ENCODE results near the gene PDE7B.
"Not testable (repeated sequence)": the region's sequence is repeated elsewhere in the genome, so short reads cannot be mapped to it uniquely, and the experiment has no call there.

Gene PDE7B

DNA sequence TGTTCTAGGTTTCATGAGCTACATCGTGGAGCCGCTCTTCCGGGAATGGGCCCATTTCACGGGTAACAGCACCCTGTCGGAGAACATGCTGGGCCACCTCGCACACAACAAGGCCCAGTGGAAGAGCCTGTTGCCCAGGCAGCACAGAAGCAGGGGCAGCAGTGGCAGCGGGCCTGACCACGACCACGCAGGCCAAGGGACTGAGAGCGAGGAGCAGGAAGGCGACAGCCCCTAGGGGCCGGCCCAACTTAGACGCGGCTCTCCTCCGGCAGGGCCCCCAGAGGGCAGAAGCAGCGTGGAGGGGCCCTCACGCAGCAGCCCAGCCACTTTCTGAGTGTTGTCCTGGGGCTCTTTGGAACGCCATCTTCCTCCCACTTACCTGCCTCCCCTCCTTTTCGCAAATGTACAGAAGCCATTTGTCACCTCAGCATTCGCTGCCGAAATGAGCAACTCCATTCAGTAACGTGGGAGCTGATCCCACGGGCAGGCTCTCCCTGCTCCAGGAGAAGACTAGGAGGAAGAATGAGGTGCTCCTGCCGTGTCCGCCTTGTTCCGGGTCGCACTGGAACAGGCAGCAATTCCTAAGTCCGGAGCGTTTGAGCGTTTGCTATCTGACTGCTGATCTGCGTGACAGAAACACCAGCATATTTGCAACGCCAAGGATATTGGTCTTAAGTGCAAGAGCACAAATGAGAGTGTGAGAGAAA lies 340.3 kb downstream of the PDE7B start:
- H3K4me1 Mint-ChIP-seq = no peaks in the 10 kb centered on the region
- no peaks in the 10 kb centered on the region for H3K36me3 Mint-ChIP-seq
- H3K4me3 Mint-ChIP-seq = no peak overlapping the region
- no peaks in the 10 kb centered on the region for H3K9me3 Mint-ChIP-seq
- H3K27ac Mint-ChIP-seq = no peak overlapping the region
- CTCF ChIA-PET = no interaction called here
- no peak for DNase-seq
- no peaks in the 10 kb centered on the region for H3K27me3 Mint-ChIP-seq

- CTCF ChIA-PET = no interaction called here
- DNase-seq = no peak
- no peak overlapping the region for H3K4me3 Mint-ChIP-seq
- H3K27me3 Mint-ChIP-seq = no peaks in the 10 kb centered on the region
- H3K36me3 Mint-ChIP-seq = no peaks in the 10 kb centered on the region
- no peaks in the 10 kb centered on the region for H3K4me1 Mint-ChIP-seq
- H3K9me3 Mint-ChIP-seq = no peaks in the 10 kb centered on the region
- no peak overlapping the region for H3K27ac Mint-ChIP-seq
Observed at GRCh38 chr6:136192902-136193301, 341.4 kb downstream of the PDE7B start.

DNA sequence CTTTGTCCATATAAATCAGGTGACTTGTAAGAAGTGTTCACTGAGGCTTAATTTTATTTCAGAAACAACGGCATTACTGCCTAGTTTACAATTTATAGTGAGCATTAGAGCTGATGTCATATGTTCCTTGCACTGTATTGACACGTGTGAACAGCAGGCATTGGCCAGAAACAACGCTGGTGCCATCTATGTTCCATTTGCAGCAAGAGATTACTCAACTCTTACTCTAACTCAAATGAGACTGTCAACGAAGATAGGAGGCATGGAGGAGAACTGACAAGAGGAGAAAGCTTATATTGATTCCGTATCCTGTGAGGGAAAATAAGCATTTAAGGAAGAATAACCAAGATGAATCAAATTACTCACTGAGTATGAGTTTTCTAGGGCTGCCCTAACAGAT lies 350.2 kb downstream of the PDE7B start:
- no peak for DNase-seq
- CTCF ChIA-PET = no interaction called here

GRCh38 chr6:136208783-136209182 lies 357.3 kb downstream of the PDE7B start:
- CTCF ChIA-PET = no interaction called here
- H3K36me3 Mint-ChIP-seq = no peaks in the 10 kb centered on the region
- no peak for DNase-seq
- H3K4me1 Mint-ChIP-seq = no peaks in the 10 kb centered on the region
- H3K27me3 Mint-ChIP-seq = no peaks in the 10 kb centered on the region
- no peaks in the 10 kb centered on the region for H3K9me3 Mint-ChIP-seq
- H3K4me3 Mint-ChIP-seq = no peak overlapping the region
- H3K27ac Mint-ChIP-seq = no peak overlapping the region

More for the DNA sequence above, 350.2 kb downstream of the PDE7B start:
- no peak overlapping the region for H3K4me3 Mint-ChIP-seq
- no peaks in the 10 kb centered on the region for H3K9me3 Mint-ChIP-seq
- no peak overlapping the region for H3K27ac Mint-ChIP-seq
- peaks cover 3% of the 10 kb centered on the region for H3K27me3 Mint-ChIP-seq
- H3K36me3 Mint-ChIP-seq = no peaks in the 10 kb centered on the region
- no peaks in the 10 kb centered on the region for H3K4me1 Mint-ChIP-seq

DNA sequence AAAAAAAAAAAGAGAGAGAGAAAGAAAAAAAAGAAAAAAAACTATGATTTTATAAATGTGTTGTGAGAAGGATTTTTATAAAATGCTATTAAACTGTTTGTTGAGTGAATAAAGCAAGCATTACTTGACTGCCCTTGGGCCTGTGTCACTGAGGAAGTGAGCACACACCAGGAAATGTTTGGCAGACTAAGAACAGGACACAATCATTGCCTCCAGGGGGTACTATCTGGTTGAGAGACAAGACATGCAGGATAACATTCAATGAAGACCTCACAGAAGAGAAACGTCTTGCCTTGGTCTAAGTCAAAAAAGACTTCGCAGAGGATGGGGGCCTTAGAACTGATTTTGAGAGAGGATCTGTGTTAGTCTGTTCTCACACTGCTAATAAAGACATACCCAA lies 358.0 kb downstream of the PDE7B start:
- DNase-seq = no peak
- Mint-ChIP-seq H3K4me1 (no peaks in the 10 kb centered on the region), H3K36me3 (no peaks in the 10 kb centered on the region), H3K27ac (no peak overlapping the region), H3K9me3 (no peaks in the 10 kb centered on the region), H3K4me3 (no peak overlapping the region), H3K27me3 (no peaks in the 10 kb centered on the region)
- CTCF ChIA-PET = no interaction called here

DNA sequence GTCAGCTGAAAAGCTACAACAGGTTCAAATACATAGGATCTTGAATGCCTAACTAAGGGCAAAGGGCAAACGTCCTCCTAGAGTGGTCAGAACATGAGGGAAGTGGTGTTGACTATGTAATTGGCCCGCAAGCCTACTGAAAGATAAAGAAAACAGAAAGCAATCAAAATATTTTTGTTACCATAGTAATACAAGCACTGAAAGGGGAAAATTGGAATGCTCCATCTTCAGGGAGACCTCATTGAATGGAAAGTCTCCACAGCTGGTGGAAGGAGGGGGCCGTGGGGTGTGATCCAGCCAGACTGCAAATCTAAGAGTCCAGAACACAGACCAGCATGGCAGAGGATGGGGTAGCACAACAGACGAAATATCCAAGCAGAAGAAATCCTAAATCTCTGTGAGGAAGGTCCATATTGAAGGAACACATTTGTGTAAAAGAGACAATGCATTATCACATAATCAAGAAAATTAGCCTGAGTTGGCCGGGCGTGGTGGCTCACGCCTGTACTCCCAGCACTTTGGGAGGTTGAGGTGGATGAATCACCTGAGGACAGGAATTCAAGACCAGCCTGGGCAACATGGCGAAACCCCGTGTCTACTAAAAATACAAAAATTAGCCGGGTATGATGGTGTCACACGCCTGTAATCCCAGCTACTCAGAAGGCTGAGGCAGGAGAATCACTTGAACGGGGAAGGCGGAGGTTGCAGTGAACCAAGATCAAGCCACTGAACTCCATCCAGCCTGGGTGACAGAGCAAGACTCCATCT lies 359.1 kb downstream of the PDE7B start:
- no peaks in the 10 kb centered on the region for H3K4me1 Mint-ChIP-seq
- H3K27ac Mint-ChIP-seq = no peak overlapping the region
- CTCF ChIA-PET = no interaction called here
- no peaks in the 10 kb centered on the region for H3K27me3 Mint-ChIP-seq
- H3K4me3 Mint-ChIP-seq = no peak overlapping the region
- DNase-seq = no peak
- H3K9me3 Mint-ChIP-seq = no peaks in the 10 kb centered on the region
- H3K36me3 Mint-ChIP-seq = no peaks in the 10 kb centered on the region

- Mint-ChIP-seq H3K9me3 (no peaks in the 10 kb centered on the region), H3K36me3 (no peaks in the 10 kb centered on the region), H3K4me3 (no peak overlapping the region), H3K4me1 (no peaks in the 10 kb centered on the region), H3K27ac (no peak overlapping the region), H3K27me3 (no peaks in the 10 kb centered on the region)
- DNase-seq = no peak
- CTCF ChIA-PET = no interaction called here
Observed at GRCh38 chr6:136212608-136213007, 361.1 kb downstream of the PDE7B start.

GRCh38 chr6:136213012-136213539 lies 361.6 kb downstream of the PDE7B start:
- no peak overlapping the region for H3K4me3 Mint-ChIP-seq
- no peaks in the 10 kb centered on the region for H3K4me1 Mint-ChIP-seq
- CTCF ChIA-PET = no interaction called here

DNA sequence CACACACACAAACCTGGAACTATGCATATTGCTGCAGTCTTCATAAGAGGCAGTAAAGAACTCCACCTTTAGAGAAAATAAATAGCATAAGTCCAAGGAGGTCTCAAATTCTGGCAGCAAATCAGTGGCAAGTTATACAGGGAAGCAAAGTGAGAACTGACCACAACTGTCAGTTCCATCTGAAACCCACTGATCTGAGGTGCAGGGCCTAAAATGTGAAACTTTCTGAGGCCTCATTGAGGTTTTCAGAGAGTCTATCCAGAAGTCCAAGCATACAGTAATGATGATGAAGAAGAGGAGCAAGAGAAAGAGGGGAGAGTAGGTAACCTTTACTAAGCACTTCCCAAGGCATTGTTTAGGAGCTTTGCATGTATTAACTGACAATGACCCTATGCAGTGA lies 362.4 kb downstream of the PDE7B start:
- Mint-ChIP-seq H3K4me3 (no peak overlapping the region), H3K27me3 (no peaks in the 10 kb centered on the region), H3K4me1 (no peaks in the 10 kb centered on the region), H3K9me3 (no peaks in the 10 kb centered on the region), H3K27ac (no peak overlapping the region), H3K36me3 (no peaks in the 10 kb centered on the region)
- DNase-seq = no peak
- CTCF ChIA-PET = no interaction called here

More at GRCh38 chr6:136213012-136213539, 361.6 kb downstream of the PDE7B start:
- Mint-ChIP-seq H3K27ac (no peak overlapping the region), H3K27me3 (no peaks in the 10 kb centered on the region), H3K9me3 (no peaks in the 10 kb centered on the region), H3K36me3 (no peaks in the 10 kb centered on the region)
- no peak for DNase-seq

DNA sequence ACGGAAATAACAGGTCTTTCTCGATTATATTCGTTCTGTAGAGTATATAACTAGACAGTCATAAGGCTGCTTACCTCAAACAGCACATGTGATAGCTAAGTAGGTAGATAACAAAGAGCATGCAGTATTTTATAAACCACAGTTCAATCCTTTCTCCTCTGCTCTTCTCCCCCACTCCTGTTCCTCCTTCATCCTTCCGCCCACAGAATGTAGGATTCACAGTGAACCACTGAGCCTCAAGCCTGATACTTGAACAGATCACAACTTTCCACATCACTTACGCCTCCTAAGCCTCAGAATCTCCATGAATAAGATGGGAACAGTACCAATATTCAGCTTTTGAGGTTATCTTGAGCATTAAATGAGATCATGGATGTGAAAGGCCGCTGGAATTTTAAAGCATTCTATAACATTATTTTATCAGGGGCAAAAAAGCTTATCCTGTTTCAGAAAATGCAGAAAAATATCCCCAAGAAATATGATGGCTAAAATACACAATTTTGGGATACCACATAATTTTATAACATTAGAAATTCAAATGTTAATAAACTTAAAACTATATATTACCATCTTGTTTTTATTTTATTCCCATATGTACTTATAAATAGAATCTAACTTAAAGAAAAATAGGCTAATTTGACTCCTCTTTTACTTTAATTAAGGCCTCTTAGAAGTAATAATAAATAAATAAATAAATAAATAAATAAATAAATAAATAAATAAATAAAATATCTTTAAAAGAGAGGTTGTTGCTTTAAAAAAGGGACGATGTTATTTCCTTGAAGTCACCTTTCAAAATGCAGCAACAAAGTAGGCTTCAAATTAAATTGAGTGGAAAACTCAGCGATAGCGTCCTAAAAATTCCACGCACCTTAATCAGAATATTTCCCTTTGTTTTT lies 365.3 kb downstream of the PDE7B start:
- CTCF ChIA-PET = interaction anchor here (1.3 to 1.5 kb wide), 2 partner anchors 9 to 307 kb away, joined by 3 to 5 read pairs; no protein-coding TSS in a partner anchor
- Mint-ChIP-seq H3K4me1 (no peaks in the 10 kb centered on the region), H3K36me3 (no peaks in the 10 kb centered on the region), H3K9me3 (no peaks in the 10 kb centered on the region), H3K27ac (no peak overlapping the region), H3K27me3 (no peaks in the 10 kb centered on the region), H3K4me3 (no peak overlapping the region)
- no peak for DNase-seq

DNA sequence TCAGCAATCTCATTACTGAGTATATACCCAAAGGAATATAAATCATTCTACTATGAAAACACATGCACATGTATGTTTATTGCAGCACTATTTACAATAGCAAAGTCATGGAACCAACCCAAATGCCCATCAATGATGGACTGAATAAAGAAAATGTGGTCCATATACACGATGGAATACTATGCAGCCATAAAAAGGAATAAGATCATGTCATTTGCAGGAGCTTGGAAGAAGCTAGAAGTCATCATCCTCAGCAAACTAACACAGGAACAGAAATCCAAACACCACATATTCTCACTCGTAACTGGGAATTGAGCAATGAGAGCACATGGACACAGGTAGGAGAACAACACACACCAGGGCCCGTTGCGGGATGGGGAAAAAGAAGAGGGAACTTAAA lies 373.5 kb downstream of the PDE7B start:
- not testable (repeated sequence) for H3K27ac Mint-ChIP-seq, H3K9me3 Mint-ChIP-seq, H3K27me3 Mint-ChIP-seq, DNase-seq, H3K4me3 Mint-ChIP-seq, H3K36me3 Mint-ChIP-seq, H3K4me1 Mint-ChIP-seq
- CTCF ChIA-PET = interaction anchor here (1.6 kb wide), 1 partner anchor 550 kb away, joined by 3 read pairs; no protein-coding TSS in a partner anchor

GRCh38 chr6:136225496-136225895 lies 374.0 kb downstream of the PDE7B start:
- no peak for DNase-seq
- Mint-ChIP-seq H3K4me1 (no peaks in the 10 kb centered on the region), H3K27me3 (no peaks in the 10 kb centered on the region), H3K36me3 (peaks cover 10% of the 10 kb centered on the region), H3K27ac (no peak overlapping the region), H3K9me3 (no peaks in the 10 kb centered on the region), H3K4me3 (no peak overlapping the region)
- CTCF ChIA-PET = interaction anchor here (0.7 to 2.7 kb wide), 19 partner anchors 9 to 775 kb away, joined by 3 to 40 read pairs (median 7); partner anchors contain the start of gene MTFR2

- CTCF ChIA-PET = interaction anchor here (0.6 to 2.7 kb wide), 42 partner anchors 8 to 801 kb away, joined by 3 to 40 read pairs (median 4); partner anchors contain the start of gene MTFR2
- Mint-ChIP-seq H3K4me1 (no peaks in the 10 kb centered on the region), H3K4me3 (no peak overlapping the region), H3K9me3 (no peaks in the 10 kb centered on the region), H3K27me3 (no peaks in the 10 kb centered on the region), H3K27ac (no peak overlapping the region), H3K36me3 (peaks cover 16% of the 10 kb centered on the region)
- peak; percentile 64 for DNase-seq
Observed at GRCh38 chr6:136226027-136226673, 374.6 kb downstream of the PDE7B start.
